CD4-positive, CD25-positive, alpha-beta regulatory T cell (primary cell): ENCODE results near the gene MAG. TPM values are rescaled to one million over a fixed set of nuclear protein-coding genes. Genes with fewer than 3 reads are reported as not detected.
A peak's percentile ranks its signal among the peaks of the same experiment; 100 is the strongest.

Source experiments
- ATAC-seq, 2 donors: fragments of 150-1000 bp; cut with Tn5 transposase; one replicate each; pipeline ENCODE4 v1.10.0; 2021; ENCODE audit warnings: low read depth in 2 of 2, moderate number of reproducible peaks in 2 of 2, moderate library complexity in 1 of 2
- DNase-seq, 3 donors: peaks; one replicate each; pipeline versions ENCODE4 v3.0.0 to v3.0.0-alpha.2; 2012 to 2022; ENCODE audit warnings: mixed read lengths in 1 of 3
- H3K27ac ChIP-seq: one replicate; pipeline ENCODE4 v1.7.0; 2013; ENCODE audit warnings: mild to moderate bottlenecking, low read length; ENCODE audit not compliant: insufficient read depth, poor library complexity, severe bottlenecking
- H3K27me3 ChIP-seq: one replicate; pipeline ENCODE4 v1.7.0; 2013; ENCODE audit warnings: low read length; ENCODE audit not compliant: control insufficient read depth, insufficient read depth
- H3K36me3 ChIP-seq: one replicate; pipeline ENCODE4 v1.7.0; 2013; ENCODE audit warnings: mild to moderate bottlenecking, low read length, moderate library complexity; ENCODE audit not compliant: control insufficient read depth, insufficient read depth
- H3K4me1 ChIP-seq: 2 replicates; pipeline ENCODE4 v1.7.0; 2013; ENCODE audit warnings: mild to moderate bottlenecking, low read length; ENCODE audit not compliant: insufficient read depth, control insufficient read depth, poor library complexity, severe bottlenecking
- H3K4me3 ChIP-seq: one replicate; pipeline ENCODE4 v1.7.0; 2013; ENCODE audit warnings: low read depth, mild to moderate bottlenecking, low read length, moderate library complexity
- H3K9me3 ChIP-seq, 2 experiments: 1 replicate in 1 of 2; 2 replicates in 1 of 2; pipeline ENCODE4 v1.7.0; 2013; ENCODE audit warnings: low read length in 2 of 2, mild to moderate bottlenecking in 1 of 2, moderate library complexity in 1 of 2; ENCODE audit not compliant: control insufficient read depth in 2 of 2
- H3K27ac Mint-ChIP-seq, 3 donors: one replicate each; pipeline ENCODE4 v1.8.0; 2020 to 2022; ENCODE audit warnings: mild to moderate bottlenecking in 3 of 3, mixed read lengths in 3 of 3, moderate library complexity in 2 of 3
- H3K27me3 Mint-ChIP-seq: one replicate; pipeline ENCODE4 v1.8.0; 2022; ENCODE audit warnings: mild to moderate bottlenecking, mixed read lengths
- H3K36me3 Mint-ChIP-seq: one replicate; pipeline ENCODE4 v1.8.0; 2020; ENCODE audit warnings: mixed read lengths
- H3K4me1 Mint-ChIP-seq, 4 donors: one replicate each; pipeline ENCODE4 v1.8.0; 2020 to 2022; ENCODE audit warnings: mixed read lengths in 4 of 4, mild to moderate bottlenecking in 1 of 4
- H3K4me3 Mint-ChIP-seq, 4 donors: one replicate each; pipeline ENCODE4 v1.8.0; 2020 to 2022; ENCODE audit warnings: mild to moderate bottlenecking in 4 of 4, mixed read lengths in 4 of 4, moderate library complexity in 3 of 4
- H3K9me3 Mint-ChIP-seq, 7 donors: one replicate each; pipeline ENCODE4 v1.8.0; 2020 to 2022; ENCODE audit warnings: mixed read lengths in 7 of 7, mild to moderate bottlenecking in 3 of 7, moderate library complexity in 2 of 7
- polyA plus RNA-seq, 4 donors: library from polyadenylated mRNA; unstranded; fragments of 300-500 nt; fragmentation: Illumina TruSeq; gene quantifications; one replicate each; pipeline ENCODE4 v1.2.3, GENCODE V29; 2021
- total RNA-seq: library from RNA; stranded (reverse); gene quantifications from one replicate; pipeline ENCODE4 v1.2.3, GENCODE V29; 2022

Gene MAG
- total and polyA plus RNA-seq, 5 donors from 2014 or later: 0.16 to 0.28 TPM; not detected in 3

- no peaks in the 10 kb centered on the region for H3K27me3 Mint-ChIP-seq
- H3K36me3 ChIP-seq: no peaks in the 10 kb centered on the region
- no peak for ATAC-seq
- H3K4me1 ChIP-seq: no peaks in the 10 kb centered on the region
- no peak overlapping the region for H3K4me3 ChIP-seq
- no peak overlapping the region for H3K4me3 Mint-ChIP-seq
- H3K27me3 ChIP-seq: no peaks in the 10 kb centered on the region
- H3K9me3 Mint-ChIP-seq: no peaks in the 10 kb centered on the region
- H3K9me3 ChIP-seq: no peaks in the 10 kb centered on the region
- no peak overlapping the region for H3K27ac ChIP-seq
- H3K4me1 Mint-ChIP-seq: no peaks in the 10 kb centered on the region
- no peak for DNase-seq
- H3K36me3 Mint-ChIP-seq: no peaks in the 10 kb centered on the region
- no peak overlapping the region for H3K27ac Mint-ChIP-seq
These were observed 21.6 kb downstream of the MAG start for GRCh38 chr19:35313587-35313986.

GRCh38 chr19:35314031-35314430, 22.1 kb downstream of the MAG start:
- Histone ChIP-seq H3K36me3 (no peaks in the 10 kb centered on the region), H3K27me3 (no peaks in the 10 kb centered on the region), H3K27ac (no peak overlapping the region), H3K4me3 (no peak overlapping the region), H3K4me1 (no peaks in the 10 kb centered on the region), H3K9me3 (no peaks in the 10 kb centered on the region)
- H3K27ac Mint-ChIP-seq: no peak overlapping the region
- no peak overlapping the region for H3K4me3 Mint-ChIP-seq
- no peaks in the 10 kb centered on the region for H3K27me3 Mint-ChIP-seq
- DNase-seq: no peak
- no peak for ATAC-seq
- no peaks in the 10 kb centered on the region for H3K4me1 Mint-ChIP-seq
- no peaks in the 10 kb centered on the region for H3K36me3 Mint-ChIP-seq
- H3K9me3 Mint-ChIP-seq: no peaks in the 10 kb centered on the region

DNA sequence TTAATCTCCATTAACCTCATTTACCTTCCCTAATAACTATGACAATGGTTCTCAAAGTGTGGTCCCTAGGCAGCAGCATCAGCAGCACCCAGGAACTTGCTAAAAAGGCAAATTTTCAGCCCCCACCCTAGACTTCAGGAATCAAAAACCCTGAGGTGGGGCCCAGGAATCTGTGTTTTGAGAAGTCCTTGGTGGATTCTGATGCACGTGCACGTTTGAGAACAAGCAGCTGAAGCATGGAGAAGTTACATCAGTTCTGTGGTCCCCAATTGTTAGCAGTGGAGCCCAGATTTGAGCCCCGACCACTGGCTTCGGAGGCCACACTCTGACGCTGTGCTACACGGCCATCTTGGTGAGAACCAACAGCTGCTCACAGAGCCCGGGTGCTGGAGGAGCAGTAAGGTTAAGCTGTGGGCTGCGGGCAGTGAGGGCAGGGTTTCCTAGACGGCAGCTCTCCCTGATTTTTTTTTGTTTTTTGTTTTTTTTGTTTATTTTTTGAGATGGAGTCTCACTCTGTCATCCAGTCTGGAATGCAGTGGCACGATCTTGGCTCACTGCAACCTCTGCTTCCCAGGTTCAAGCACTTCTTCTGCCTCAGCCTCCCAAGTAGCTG, 23.0 kb downstream of the MAG start:
- Mint-ChIP-seq H3K4me1 (no peaks in the 10 kb centered on the region), H3K4me3 (no peak overlapping the region), H3K36me3 (no peaks in the 10 kb centered on the region), H3K27ac (no peak overlapping the region), H3K27me3 (no peaks in the 10 kb centered on the region), H3K9me3 (no peaks in the 10 kb centered on the region)
- Histone ChIP-seq H3K27ac (no peak overlapping the region), H3K36me3 (no peaks in the 10 kb centered on the region), H3K27me3 (no peaks in the 10 kb centered on the region), H3K4me3 (no peak overlapping the region), H3K9me3 (no peaks in the 10 kb centered on the region), H3K4me1 (no peaks in the 10 kb centered on the region)
- no peak for ATAC-seq
- DNase-seq: no peak

- Histone ChIP-seq H3K9me3 (no peaks in the 10 kb centered on the region), H3K27ac (no peak overlapping the region), H3K4me3 (no peak overlapping the region), H3K36me3 (no peaks in the 10 kb centered on the region), H3K27me3 (no peaks in the 10 kb centered on the region), H3K4me1 (no peaks in the 10 kb centered on the region)
- Mint-ChIP-seq H3K9me3 (no peaks in the 10 kb centered on the region), H3K4me3 (no peak overlapping the region), H3K27me3 (no peaks in the 10 kb centered on the region), H3K4me1 (no peaks in the 10 kb centered on the region), H3K36me3 (no peaks in the 10 kb centered on the region), H3K27ac (no peak overlapping the region)
- ATAC-seq (no peak), DNase-seq (no peak)
These were observed 23.9 kb downstream of the MAG start for GRCh38 chr19:35315883-35316282.

GRCh38 chr19:35316560-35316959, 24.6 kb downstream of the MAG start:
- no peak overlapping the region for H3K4me3 Mint-ChIP-seq
- no peaks in the 10 kb centered on the region for H3K36me3 Mint-ChIP-seq
- ATAC-seq (no peak), DNase-seq (no peak)
- H3K27ac Mint-ChIP-seq: no peak overlapping the region
- H3K27me3 Mint-ChIP-seq: no peaks in the 10 kb centered on the region
- no peaks in the 10 kb centered on the region for H3K4me1 ChIP-seq
- no peak overlapping the region for H3K4me3 ChIP-seq
- H3K9me3 Mint-ChIP-seq: peaks cover 0 to 1% (median 0%) of the 10 kb centered on the region in 7 donors
- no peak overlapping the region for H3K27ac ChIP-seq
- no peaks in the 10 kb centered on the region for H3K27me3 ChIP-seq
- H3K4me1 Mint-ChIP-seq: no peaks in the 10 kb centered on the region
- H3K36me3 ChIP-seq: no peaks in the 10 kb centered on the region
- H3K9me3 ChIP-seq: no peaks in the 10 kb centered on the region

GRCh38 chr19:35317464-35318043, 25.6 kb downstream of the MAG start:
- Mint-ChIP-seq H3K27ac (peak overlapping the region in 1 of 3 donors; percentile 85), H3K9me3 (peaks cover 0 to 4% (median 0%) of the 10 kb centered on the region in 7 donors)
- peaks cover 2 to 3% of the 10 kb centered on the region in 2 experiments for H3K9me3 ChIP-seq

DNA sequence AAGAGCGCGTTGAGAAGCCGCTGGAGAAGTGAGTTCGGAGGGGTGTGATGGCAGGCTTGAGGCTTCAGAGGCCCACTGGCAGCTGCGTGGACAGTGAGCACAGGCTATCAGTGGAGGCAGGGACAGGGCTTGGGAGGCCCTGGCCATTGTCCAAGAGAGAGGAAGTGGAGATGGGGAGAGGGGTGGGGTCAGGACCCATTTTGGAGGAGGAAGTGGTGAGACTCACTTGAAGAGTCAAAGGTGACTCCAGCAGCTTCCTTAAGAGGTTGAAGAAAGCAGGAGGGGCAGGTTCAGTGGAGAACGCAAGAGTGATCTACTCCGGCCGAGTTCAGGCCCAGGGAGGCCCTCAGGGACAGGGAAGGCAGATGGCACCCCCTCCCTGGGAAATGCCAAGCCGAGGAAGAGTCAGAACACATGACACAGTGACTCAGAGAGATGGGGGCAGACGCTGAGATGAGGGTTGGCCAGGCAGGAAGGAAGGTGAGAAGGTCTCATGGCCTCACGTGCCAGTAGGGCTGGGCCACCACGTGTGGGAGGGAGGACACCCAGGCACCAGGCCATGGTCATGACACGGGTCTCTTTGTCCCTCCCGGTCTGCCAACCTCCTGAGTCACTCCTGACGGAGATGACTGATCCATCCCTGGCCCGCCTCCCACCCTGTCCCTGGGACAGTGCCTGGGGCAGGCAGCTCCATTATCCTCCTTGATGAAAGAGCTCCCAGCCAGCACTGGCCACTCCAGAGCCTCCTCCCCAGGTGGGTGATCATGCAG, 26.9 kb downstream of the MAG start:
- H3K36me3 ChIP-seq: no peaks in the 10 kb centered on the region
- Mint-ChIP-seq H3K27me3 (no peaks in the 10 kb centered on the region), H3K27ac (no peak overlapping the region), H3K9me3 (peaks cover 0 to 4% (median 0%) of the 10 kb centered on the region in 7 donors), H3K4me3 (no peak overlapping the region), H3K36me3 (no peaks in the 10 kb centered on the region), H3K4me1 (no peaks in the 10 kb centered on the region)
- H3K9me3 ChIP-seq: peaks cover 2 to 3% of the 10 kb centered on the region in 2 experiments
- DNase-seq (no peak), ATAC-seq (peak; percentile 56 to 59)
- no peak overlapping the region for H3K4me3 ChIP-seq
- peaks cover 4% of the 10 kb centered on the region for H3K27me3 ChIP-seq
- no peaks in the 10 kb centered on the region for H3K4me1 ChIP-seq
- H3K27ac ChIP-seq: no peak overlapping the region

More at GRCh38 chr19:35317464-35318043, 25.6 kb downstream of the MAG start:
- Histone ChIP-seq H3K4me1 (no peaks in the 10 kb centered on the region), H3K4me3 (no peak overlapping the region), H3K27ac (no peak overlapping the region), H3K27me3 (peaks cover 4% of the 10 kb centered on the region), H3K36me3 (no peaks in the 10 kb centered on the region)
- ATAC-seq (no peak), DNase-seq (no peak)
- H3K27me3 Mint-ChIP-seq: no peaks in the 10 kb centered on the region
- H3K4me1 Mint-ChIP-seq: no peaks in the 10 kb centered on the region
- H3K36me3 Mint-ChIP-seq: no peaks in the 10 kb centered on the region
- H3K4me3 Mint-ChIP-seq: no peak overlapping the region
